Gastrocnemius medialis (tissue), 4 donors: ENCODE measurements around the gene MYL11.

Experiments used
- CTCF ChIP-seq, 5 experiments: fragments of 450-650 bp in 3 of 5; fragments of 200-600 bp in 2 of 5; sonication (generic) in 2 of 5; IDR thresholded peaks in 4 of 5; conservative IDR thresholded peaks in 1 of 5; 1 replicate in 4 of 5; 2 replicates in 1 of 5; pipeline ENCODE4 v1.5.1; 2016 to 2019; ENCODE audit warnings: antibody characterized with exemption in 5 of 5, mild to moderate bottlenecking in 3 of 5, moderate library complexity in 3 of 5
- POLR2A ChIP-seq, 2 donors: fragments of 450-650 bp; IDR thresholded peaks; one replicate each; pipeline ENCODE4 v1.6.1; 2017; ENCODE audit warnings: antibody characterized with exemption in 2 of 2, mild to moderate bottlenecking in 2 of 2, moderate library complexity in 2 of 2

GRCh38 chr16:30376461-30376902, 1.9 kb downstream of the MYL11 start:
- no peak for TF ChIP-seq CTCF (IDR thresholded peaks at IDR 0.05 in 4 of 5, conservative IDR thresholded peaks at IDR 0.05 in 1 of 5)
- no peak for TF ChIP-seq POLR2A (IDR thresholded peaks at IDR 0.05)
